Mesodermal cell (in vitro differentiated cells): ENCODE measurements around the gene FCER1G.

Source experiments
- H3K27ac ChIP-seq: 2 replicates; pipeline ENCODE4 v1.7.0; 2013; ENCODE audit warnings: mild to moderate bottlenecking, low read depth, low read length, moderate library complexity; ENCODE audit not compliant: severe bottlenecking
- H3K36me3 ChIP-seq: 2 replicates; pipeline ENCODE4 v1.7.1; 2013; ENCODE audit warnings: mild to moderate bottlenecking, low read length, moderate library complexity; ENCODE audit not compliant: control insufficient read depth, insufficient read depth
- H3K4me1 ChIP-seq: one replicate; pipeline ENCODE4 v1.7.1; 2013; ENCODE audit warnings: mild to moderate bottlenecking, low read length; ENCODE audit not compliant: insufficient read depth, control insufficient read depth, poor library complexity, severe bottlenecking
- H3K4me3 ChIP-seq: 2 replicates; pipeline ENCODE4 v1.7.0; 2013; ENCODE audit warnings: low read length, control low read depth, mild to moderate bottlenecking; ENCODE audit not compliant: insufficient read depth, poor library complexity, severe bottlenecking; ENCODE audit errors: extremely low read depth
- H3K9me3 ChIP-seq: 2 replicates; pipeline ENCODE4 v1.7.1; 2013; ENCODE audit warnings: mild to moderate bottlenecking, low read length, moderate library complexity; ENCODE audit not compliant: control insufficient read depth
- WGBS, 2 experiments: methylation state at CpG; one replicate each; pipeline ENCODE4 v1.1.5; 2013; ENCODE audit warnings: missing lambda C conversion rate in 2 of 2; ENCODE audit not compliant: insufficient coverage in 2 of 2; 5-methylcytosine and 5-hydroxymethylcytosine counted together

FCER1G gene

DNA sequence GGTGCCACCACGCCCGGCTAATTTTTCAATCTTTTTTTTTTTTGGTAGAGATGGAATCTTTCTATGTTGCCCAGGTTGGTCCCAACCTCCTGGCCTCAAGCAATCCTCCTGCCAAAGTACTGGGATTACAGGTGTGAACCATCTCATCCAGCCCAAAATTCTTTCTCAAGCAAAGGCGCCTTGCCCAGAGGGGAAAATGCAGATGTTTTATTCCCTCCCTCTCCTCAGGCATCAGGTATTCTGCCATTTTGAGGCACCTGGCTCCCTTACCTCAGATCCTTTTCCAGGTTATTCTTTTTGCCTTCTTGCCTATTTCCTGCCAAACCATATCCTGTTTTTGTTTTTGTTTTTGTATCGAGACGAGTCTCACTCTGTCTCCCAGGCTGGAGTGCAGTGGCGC lies 26.7 kb upstream of the FCER1G start:
- 92 to 95% methylated on average over 3 to 4 of the region's 6 CpGs for WGBS, 2 experiments
- peaks cover 8% of the 10 kb centered on the region for H3K4me1 ChIP-seq
- no peak overlapping the region for H3K4me3 ChIP-seq

DNA sequence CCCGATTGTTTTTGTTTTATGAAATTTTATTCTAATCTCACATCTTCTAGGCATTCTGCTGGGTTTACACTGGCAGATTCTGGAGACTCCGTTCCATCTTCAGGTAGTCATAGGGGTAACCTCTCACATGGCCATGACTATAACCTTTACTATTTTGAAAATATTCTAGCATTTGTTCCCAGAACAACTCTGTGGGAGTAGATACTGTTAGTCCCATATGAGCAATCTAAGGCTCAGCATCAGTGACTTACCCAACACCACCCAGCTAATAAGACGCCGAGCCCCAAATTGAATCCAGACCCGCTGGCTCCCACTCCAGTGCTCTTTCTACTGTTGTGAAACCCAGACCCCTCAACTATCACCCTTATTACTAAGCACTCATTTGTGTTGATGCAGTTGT lies 26.1 kb upstream of the FCER1G start:
- no peaks in the 10 kb centered on the region for H3K9me3 ChIP-seq
- H3K27ac ChIP-seq, result no peak overlapping the region
- peaks cover 8% of the 10 kb centered on the region for H3K4me1 ChIP-seq
- WGBS, 2 experiments, result 100% methylated on average over 1 to 3 of the region's 5 CpGs
- H3K4me3 ChIP-seq, result no peak overlapping the region
- no peaks in the 10 kb centered on the region for H3K36me3 ChIP-seq

More for the DNA sequence above, 26.7 kb upstream of the FCER1G start:
- Histone ChIP-seq H3K36me3 (no peaks in the 10 kb centered on the region), H3K9me3 (no peaks in the 10 kb centered on the region), H3K27ac (no peak overlapping the region)

DNA sequence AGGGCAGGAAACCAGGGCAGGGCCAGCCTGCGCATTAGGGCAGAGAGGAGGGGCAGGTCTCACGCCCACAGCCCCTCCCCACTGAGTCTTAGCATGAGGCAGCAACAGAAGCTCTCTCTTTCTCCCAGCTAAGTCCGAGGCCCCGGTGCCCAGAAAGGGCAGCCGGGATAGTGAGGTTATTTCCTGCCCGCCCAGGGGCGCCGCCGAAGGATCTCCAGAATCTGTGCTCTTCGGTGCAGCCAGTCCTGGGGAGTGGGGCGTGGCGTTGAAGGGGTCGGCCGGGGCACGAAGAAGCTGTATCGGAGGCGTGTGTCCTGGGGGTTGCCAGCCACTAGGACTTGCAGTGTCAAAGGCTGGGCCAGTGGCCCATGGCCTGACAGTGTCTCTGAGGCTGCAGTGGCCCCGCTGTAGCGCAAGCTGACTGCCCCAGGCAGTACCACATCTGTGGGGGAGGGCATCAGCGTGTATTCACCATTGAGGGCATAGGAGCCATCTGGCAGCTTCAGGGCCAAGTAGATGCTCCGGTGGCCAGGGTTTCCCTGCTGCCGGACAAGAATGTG lies 24.1 kb upstream of the FCER1G start:
- Histone ChIP-seq H3K4me3 (no peak overlapping the region), H3K9me3 (no peaks in the 10 kb centered on the region), H3K36me3 (no peaks in the 10 kb centered on the region), H3K4me1 (peaks cover 11% of the 10 kb centered on the region), H3K27ac (no peak overlapping the region)
- 75 to 81% methylated on average over 21 to 22 of the region's 22 CpGs for WGBS, 2 experiments

DNA sequence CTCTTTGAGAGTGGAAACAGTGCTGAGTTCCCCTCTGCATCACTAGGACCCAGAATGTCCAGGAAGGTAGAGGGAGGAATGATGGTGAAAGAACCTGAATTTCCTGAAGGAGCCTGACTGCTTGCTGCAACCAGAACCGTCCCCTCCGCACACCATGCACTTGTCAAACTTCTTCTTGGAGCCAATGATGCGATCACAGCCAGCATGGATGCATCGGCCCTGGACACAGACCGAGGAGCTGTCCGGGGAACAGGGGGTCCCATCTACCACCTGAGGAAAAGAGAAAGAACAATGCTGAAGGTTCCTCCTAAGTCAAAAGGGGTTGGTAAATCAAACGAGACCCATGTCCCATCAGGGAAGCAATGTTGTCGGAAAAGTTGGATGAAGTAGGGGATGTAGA lies 23.1 kb upstream of the FCER1G start:
- 90 to 92% methylated on average over 6 to 7 of the region's 8 CpGs for WGBS, 2 experiments
- Histone ChIP-seq H3K4me1 (peaks cover 11% of the 10 kb centered on the region), H3K36me3 (no peaks in the 10 kb centered on the region), H3K4me3 (no peak overlapping the region), H3K27ac (no peak overlapping the region), H3K9me3 (no peaks in the 10 kb centered on the region)

DNA sequence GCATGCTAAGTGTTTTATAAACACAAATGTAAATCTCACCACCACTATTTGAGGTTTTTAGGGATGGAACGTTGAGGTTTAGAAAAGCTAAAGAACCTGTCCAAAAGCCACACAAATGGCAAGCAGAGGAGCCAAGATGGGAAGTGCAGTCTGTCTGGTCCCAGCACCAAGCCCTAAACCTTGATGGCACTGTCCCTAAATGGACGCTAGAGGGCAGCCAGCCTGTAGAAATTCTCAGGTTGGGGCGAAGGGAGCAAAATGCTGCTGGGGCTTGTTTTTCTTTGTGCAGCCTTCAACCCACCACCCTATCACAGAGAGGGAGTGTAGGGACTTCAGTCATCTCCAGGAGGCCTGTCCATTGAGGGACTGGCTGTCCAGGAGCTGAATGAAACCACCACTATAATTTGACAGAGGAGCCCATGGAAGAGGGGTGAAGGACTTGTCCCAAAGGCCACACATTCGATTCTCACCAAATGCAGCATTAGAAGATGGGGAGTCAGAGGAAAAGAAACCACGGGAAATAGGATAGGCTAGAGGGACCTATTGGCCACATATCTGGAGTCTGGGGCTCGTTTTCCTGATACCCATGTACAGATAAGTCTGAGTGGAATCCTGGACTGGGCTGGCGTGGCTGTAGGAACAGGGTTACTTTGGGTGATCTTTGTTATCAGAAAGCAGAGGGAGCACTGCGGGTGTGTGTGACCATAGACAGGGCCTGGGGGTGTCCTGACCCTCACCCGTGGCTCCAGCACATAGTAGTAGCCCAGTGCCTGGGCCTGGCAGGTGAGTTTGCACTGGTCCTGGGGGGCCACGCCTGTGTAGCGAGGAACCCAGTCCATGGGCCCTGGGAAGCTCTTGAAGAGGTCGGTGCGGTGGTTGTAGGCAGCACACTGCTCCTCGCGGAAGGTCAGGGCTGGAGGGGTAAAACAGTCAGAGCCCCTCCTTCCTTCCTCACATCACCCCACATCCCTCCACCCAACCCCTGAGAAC lies 22.3 kb upstream of the FCER1G start:
- Histone ChIP-seq H3K36me3 (no peaks in the 10 kb centered on the region), H3K27ac (no peak overlapping the region)
- WGBS, 2 experiments, result 76 to 84% methylated on average over 9 to 10 of the region's 15 CpGs

DNA sequence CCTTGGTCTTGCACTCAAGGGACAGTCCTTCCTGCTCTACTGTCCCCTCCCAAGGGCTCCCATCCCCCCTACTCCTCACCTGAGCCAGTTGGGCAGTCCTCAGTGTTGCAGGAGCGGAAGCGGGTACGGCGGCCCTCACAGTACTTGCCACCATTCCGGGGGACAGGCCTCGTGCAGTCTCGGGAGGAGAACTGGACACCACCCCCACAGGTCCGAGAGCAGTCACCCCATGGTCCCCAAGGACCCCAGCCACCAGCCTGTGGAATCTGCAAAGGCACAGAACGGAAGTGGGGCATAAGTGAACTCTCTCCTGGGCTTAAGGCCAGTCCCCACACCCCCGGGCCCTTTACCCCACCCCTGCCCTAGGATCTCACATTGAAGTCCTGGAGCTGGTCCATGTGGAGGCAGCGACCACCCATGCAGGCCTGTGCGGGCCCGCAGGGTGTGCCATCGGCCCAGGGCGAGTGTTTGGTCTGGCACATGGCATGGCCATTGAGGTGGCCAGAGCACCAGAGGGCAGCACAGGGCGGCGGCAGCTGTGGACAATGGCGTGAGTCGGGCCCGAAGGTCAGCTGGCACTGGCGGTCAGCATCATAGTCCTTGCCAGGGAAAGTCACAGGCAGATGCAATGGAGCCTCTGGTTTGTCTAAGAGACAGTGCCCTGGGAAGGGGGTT lies 21.4 kb upstream of the FCER1G start:
- Histone ChIP-seq H3K4me1 (peaks cover 18% of the 10 kb centered on the region), H3K36me3 (no peaks in the 10 kb centered on the region), H3K9me3 (no peaks in the 10 kb centered on the region), H3K27ac (no peak overlapping the region), H3K4me3 (no peak overlapping the region)
- WGBS, 2 experiments, result 95 to 98% methylated on average over 15 to 21 of the region's 21 CpGs

More for the DNA sequence above, 22.3 kb upstream of the FCER1G start:
- H3K4me1 ChIP-seq, result peaks cover 15% of the 10 kb centered on the region
- H3K4me3 ChIP-seq, result no peak overlapping the region
- H3K9me3 ChIP-seq, result no peaks in the 10 kb centered on the region

DNA sequence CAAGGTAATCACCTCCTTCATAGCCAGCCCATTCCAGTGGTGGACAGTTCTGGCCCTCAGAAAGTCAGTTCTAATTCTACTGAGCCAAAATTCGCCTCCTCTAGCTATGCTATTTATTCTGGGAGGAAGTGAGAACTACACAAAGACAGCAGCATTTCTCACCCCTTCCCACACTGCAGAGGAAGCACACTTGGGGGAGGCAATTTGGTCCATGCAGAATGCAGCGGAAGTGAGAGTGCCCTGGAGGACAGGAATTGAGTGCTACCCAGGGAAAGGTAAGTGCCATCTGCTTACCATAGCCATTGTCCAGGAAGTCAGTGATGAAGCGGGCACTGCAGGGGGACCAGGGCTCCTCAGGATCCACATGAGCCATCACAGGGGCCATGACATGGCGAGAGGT lies 19.9 kb upstream of the FCER1G start:
- H3K4me3 ChIP-seq, result no peak overlapping the region
- WGBS, 2 experiments, result 100% methylated on average over 3 of the region's 4 CpGs
- H3K27ac ChIP-seq, result no peak overlapping the region
- H3K4me1 ChIP-seq, result peaks cover 18% of the 10 kb centered on the region
- H3K9me3 ChIP-seq, result no peaks in the 10 kb centered on the region
- no peaks in the 10 kb centered on the region for H3K36me3 ChIP-seq

DNA sequence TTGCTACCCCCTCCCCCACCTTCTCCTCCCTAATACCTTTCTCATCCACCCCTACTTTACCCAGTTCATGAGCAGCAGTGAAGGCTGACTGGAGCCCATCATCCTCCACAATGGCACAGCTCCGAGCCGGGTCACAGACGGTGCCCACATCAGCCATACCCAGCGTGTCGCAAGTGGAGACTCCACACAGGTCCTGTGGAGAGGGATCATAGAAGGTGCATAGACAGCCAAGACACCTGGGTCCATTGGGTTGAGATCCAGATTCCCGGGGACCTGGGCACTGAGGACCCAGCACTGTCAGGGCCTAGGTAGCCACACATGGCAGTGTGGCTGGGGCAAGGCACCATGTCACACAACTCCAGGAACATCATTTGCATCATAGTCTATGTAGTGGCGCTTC lies 19.0 kb upstream of the FCER1G start:
- H3K4me3 ChIP-seq, result no peak overlapping the region
- H3K27ac ChIP-seq, result no peak overlapping the region
- H3K36me3 ChIP-seq, result no peaks in the 10 kb centered on the region
- H3K9me3 ChIP-seq, result no peaks in the 10 kb centered on the region
- 97 to 98% methylated on average over 5 to 6 of the region's 7 CpGs for WGBS, 2 experiments
- peaks cover 19% of the 10 kb centered on the region for H3K4me1 ChIP-seq

DNA sequence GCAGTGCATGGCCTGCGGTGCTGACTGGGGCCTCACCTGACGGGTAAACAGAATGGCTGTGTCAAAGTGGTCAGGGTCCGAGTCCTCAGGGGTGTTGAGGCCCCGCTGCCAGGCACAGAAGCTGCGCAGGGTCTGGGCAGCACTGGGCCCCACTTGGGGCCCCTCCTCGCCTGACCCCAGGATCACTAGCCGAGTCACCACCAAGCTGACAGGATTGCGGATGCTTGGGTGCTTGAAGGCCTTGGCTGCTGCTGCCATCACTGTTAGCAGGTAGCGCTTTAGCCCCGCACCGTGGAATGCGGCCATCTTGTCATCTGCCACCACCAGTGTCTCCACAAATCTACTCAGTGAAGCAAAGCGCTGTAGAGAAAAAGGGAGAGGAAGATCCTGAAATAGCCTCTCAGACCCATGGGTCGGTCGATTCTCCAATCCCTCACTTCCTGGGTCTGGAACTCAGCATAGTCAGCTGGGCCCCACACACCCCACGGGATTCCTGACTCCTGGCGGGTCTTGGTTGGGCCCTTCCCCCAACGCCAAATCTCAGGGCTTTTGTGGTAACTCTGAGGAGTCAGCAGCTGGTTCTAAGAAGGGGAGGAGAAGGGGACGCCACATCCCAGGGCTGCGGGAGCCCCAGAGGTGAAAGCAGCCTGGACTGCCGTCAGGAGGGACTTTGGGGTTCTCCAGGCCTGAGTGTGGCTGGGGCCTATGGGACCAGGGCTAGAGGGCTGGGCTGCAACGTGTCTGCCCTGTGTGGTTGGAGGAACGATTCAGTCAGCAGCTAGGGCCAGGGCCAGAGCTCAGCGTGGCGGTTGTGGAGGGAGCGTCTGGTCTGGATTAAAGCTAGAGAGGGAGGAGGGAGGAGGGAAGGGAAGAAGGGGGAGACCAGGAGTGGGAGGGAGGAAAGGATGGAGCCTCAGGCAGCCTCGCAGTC lies 18.3 kb upstream of the FCER1G start:
- H3K27ac ChIP-seq, result peak overlapping the region; percentile 85
- no peak overlapping the region for H3K4me3 ChIP-seq
- peaks cover 26% of the 10 kb centered on the region for H3K4me1 ChIP-seq

More for the DNA sequence above, 18.3 kb upstream of the FCER1G start:
- no peaks in the 10 kb centered on the region for H3K9me3 ChIP-seq
- H3K36me3 ChIP-seq, result no peaks in the 10 kb centered on the region
- 82% methylated on average over 19 to 22 of the region's 27 CpGs for WGBS, 2 experiments
